BE2C (cell line): Measurements from ENCODE around the gene REP15.

ENCODE experiments used
- DNase-seq: peaks from one replicate; pipeline ENCODE4 v3.0.0-alpha.2; 2020
- H3K27me3 ChIP-seq: fragments of 250-450 bp; sonication (Bioruptor Pico); 2 replicates; pipeline ENCODE4 v1.5.1; 2020; ENCODE audit warnings: mild to moderate bottlenecking
- H3K36me3 ChIP-seq: fragments of 250-450 bp; sonication (Bioruptor Pico); 2 replicates; pipeline ENCODE4 v1.5.1; 2020; ENCODE audit warnings: mild to moderate bottlenecking
- H3K4me1 ChIP-seq: fragments of 250-450 bp; sonication (Bioruptor Pico); 2 replicates; pipeline ENCODE4 v1.5.1; 2020
- H3K4me3 ChIP-seq: 2 replicates; pipeline ENCODE4 v1.5.1; 2011; ENCODE audit warnings: low read depth, low read length
- H3K9me3 ChIP-seq: fragments of 250-450 bp; sonication (Bioruptor Pico); 2 replicates; pipeline ENCODE4 v1.5.1; 2020
- TF ChIP-seq, protein P1 (sequence below): IDR thresholded peaks from 2 replicates; pipeline ENCODE4 v1.5.1; 2012; ENCODE audit warnings: mild to moderate bottlenecking, low read depth, low read length

The REP15 gene

GRCh38 chr12:27674989-27675388 lies 21.3 kb upstream of the REP15 start:
- TF ChIP-seq, protein P1, sequence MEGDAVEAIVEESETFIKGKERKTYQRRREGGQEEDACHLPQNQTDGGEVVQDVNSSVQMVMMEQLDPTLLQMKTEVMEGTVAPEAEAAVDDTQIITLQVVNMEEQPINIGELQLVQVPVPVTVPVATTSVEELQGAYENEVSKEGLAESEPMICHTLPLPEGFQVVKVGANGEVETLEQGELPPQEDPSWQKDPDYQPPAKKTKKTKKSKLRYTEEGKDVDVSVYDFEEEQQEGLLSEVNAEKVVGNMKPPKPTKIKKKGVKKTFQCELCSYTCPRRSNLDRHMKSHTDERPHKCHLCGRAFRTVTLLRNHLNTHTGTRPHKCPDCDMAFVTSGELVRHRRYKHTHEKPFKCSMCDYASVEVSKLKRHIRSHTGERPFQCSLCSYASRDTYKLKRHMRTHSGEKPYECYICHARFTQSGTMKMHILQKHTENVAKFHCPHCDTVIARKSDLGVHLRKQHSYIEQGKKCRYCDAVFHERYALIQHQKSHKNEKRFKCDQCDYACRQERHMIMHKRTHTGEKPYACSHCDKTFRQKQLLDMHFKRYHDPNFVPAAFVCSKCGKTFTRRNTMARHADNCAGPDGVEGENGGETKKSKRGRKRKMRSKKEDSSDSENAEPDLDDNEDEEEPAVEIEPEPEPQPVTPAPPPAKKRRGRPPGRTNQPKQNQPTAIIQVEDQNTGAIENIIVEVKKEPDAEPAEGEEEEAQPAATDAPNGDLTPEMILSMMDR, result no peak
- Histone ChIP-seq H3K4me3 (no peak overlapping the region), H3K4me1 (no peaks in the 10 kb centered on the region), H3K27me3 (no peaks in the 10 kb centered on the region), H3K36me3 (peaks cover 10% of the 10 kb centered on the region; the same call in 1 of the 2 replicates), H3K9me3 (no peaks in the 10 kb centered on the region)
- no peak for DNase-seq

- Histone ChIP-seq H3K4me3 (no peak overlapping the region), H3K4me1 (no peaks in the 10 kb centered on the region), H3K9me3 (no peaks in the 10 kb centered on the region), H3K27me3 (no peaks in the 10 kb centered on the region), H3K36me3 (peaks cover 22% of the 10 kb centered on the region)
- DNase-seq, result no peak
- TF ChIP-seq, protein P1, result no peak
Observed at GRCh38 chr12:27680619-27681018, 15.6 kb upstream of the REP15 start.

GRCh38 chr12:27682534-27682933 lies 13.7 kb upstream of the REP15 start:
- DNase-seq, result no peak
- no peak overlapping the region for H3K4me3 ChIP-seq
- H3K36me3 ChIP-seq, result peaks cover 19% of the 10 kb centered on the region
- TF ChIP-seq, protein P1, result no peak
- H3K9me3 ChIP-seq, result no peaks in the 10 kb centered on the region
- H3K4me1 ChIP-seq, result no peaks in the 10 kb centered on the region
- no peaks in the 10 kb centered on the region for H3K27me3 ChIP-seq

DNA sequence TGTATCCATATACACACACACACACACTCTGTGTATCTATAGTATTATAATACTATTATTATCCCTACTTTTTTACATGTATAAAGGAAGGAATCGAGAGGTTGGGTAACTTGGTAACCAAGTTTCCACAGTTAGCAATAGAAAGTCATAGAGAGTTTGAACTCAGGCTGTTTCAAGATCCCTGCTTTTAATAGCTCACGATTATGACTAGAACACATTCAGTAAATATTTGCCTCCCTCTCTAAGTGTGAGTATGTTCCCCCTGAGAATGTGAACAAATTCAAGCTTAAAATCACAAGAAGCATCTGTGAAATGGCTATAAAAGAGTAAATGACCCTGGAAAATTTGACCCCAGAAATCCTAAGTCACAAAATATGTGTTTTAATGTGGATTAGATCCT lies 11.0 kb upstream of the REP15 start:
- peaks cover 20% of the 10 kb centered on the region for H3K36me3 ChIP-seq
- H3K4me3 ChIP-seq, result no peak overlapping the region
- no peaks in the 10 kb centered on the region for H3K27me3 ChIP-seq
- no peaks in the 10 kb centered on the region for H3K9me3 ChIP-seq
- DNase-seq, result no peak
- TF ChIP-seq, protein P1, result no peak
- no peaks in the 10 kb centered on the region for H3K4me1 ChIP-seq

DNA sequence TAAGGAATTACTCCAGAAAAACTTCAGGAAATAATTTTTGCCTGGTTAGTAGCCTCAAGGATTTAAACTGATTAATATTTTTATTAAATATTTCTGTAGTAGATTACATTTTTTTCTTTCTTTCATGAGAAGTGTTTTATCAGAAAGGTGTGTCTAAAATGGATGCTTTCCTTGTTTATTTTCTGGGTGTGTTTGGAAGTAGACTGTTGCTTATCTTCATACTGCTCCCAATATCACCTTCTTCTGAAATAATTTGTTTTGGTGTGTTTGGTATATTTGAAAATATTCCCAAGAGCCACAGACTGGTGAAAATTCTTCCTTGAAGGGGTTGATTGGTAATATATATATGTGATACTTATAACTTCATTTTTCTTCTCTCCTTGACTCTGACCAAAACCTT lies 10.1 kb upstream of the REP15 start:
- H3K9me3 ChIP-seq, result no peaks in the 10 kb centered on the region
- H3K4me1 ChIP-seq, result no peaks in the 10 kb centered on the region
- no peaks in the 10 kb centered on the region for H3K27me3 ChIP-seq
- no peak overlapping the region for H3K4me3 ChIP-seq
- peaks cover 21% of the 10 kb centered on the region for H3K36me3 ChIP-seq
- TF ChIP-seq, protein P1, result no peak
- no peak for DNase-seq

DNA sequence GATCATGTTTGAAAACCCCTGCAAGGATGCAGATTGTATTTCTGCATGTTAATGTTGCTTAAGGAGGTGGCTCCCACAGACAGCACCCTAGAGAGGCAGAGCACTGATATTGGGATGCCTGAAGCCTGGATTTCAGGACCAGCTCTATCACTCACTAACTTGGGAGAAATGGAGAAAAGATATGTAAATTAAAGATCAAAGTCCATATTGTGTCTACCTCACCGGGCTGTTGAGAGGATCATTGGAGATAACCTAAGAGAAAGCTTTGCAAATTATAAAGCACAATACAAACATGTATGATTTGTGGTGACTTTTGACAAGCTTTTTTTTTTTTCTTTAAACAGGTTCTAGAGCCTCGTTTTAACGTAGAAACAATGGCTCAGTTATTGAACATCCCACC lies 7.6 kb upstream of the REP15 start:
- Histone ChIP-seq H3K4me1 (no peaks in the 10 kb centered on the region), H3K27me3 (no peaks in the 10 kb centered on the region), H3K9me3 (no peaks in the 10 kb centered on the region), H3K4me3 (no peak overlapping the region), H3K36me3 (peaks cover 21% of the 10 kb centered on the region)
- DNase-seq, result no peak
- TF ChIP-seq, protein P1, result no peak
